Right atrium auricular region (tissue), 2 donors: Measurements from ENCODE around the gene ITPR2. TPM values are rescaled to one million over a fixed set of nuclear protein-coding genes. Genes with fewer than 3 reads are reported as not detected.
"Not testable (repeated sequence)": the region's sequence is repeated elsewhere in the genome, so short reads cannot be mapped to it uniquely, and the experiment has no call there.

Experiments
- DNase-seq: peaks from one replicate; pipeline ENCODE4 v3.0.0-alpha.2; 2019; ENCODE audit warnings: low spot score
- H3K27ac ChIP-seq, 2 donors: fragments of 200-600 bp; sonication (generic); 1 replicate in 1 of 2; 2 replicates in 1 of 2; pipeline ENCODE4 v1.5.1; 2016 to 2019
- H3K27me3 ChIP-seq, 2 donors: fragments of 200-600 bp; sonication (generic); one replicate each; pipeline versions ENCODE4 v1.5.1 to v1.6.0; 2017 to 2019
- H3K36me3 ChIP-seq: fragments of 200-600 bp; sonication (generic); one replicate; pipeline ENCODE4 v1.5.1; 2016
- H3K4me1 ChIP-seq, 2 donors: fragments of 200-600 bp; sonication (generic); one replicate each; pipeline versions ENCODE4 v1.5.1 to v1.6.0; 2017 to 2019
- H3K4me3 ChIP-seq, 2 donors: fragments of 200-600 bp; sonication (generic); 1 replicate in 1 of 2; 2 replicates in 1 of 2; pipeline ENCODE4 v1.5.1; 2017 to 2019; ENCODE audit warnings: mild to moderate bottlenecking in 1 of 2, moderate library complexity in 1 of 2
- H3K9me3 ChIP-seq, 2 donors: fragments of 200-600 bp; sonication (generic); one replicate each; pipeline ENCODE4 v1.5.1; 2019
- total RNA-seq, 2 donors: library from RNA; depleted of rRNA; stranded (reverse); fragments of >200 nt; gene quantifications; one replicate each; pipeline ENCODE4 v1.1.0, GENCODE V29; 2016
- TF ChIP-seq, protein P1 (sequence below), 2 donors: fragments of 200-600 bp; sonication (generic); IDR thresholded peaks; one replicate each; pipeline ENCODE4 v1.5.1; 2019; ENCODE audit warnings: antibody characterized with exemption in 2 of 2

The ITPR2 gene
- total RNA-seq, 2 donors from 2014 or later = 13.0 to 20.7 TPM

GRCh38 chr12:26838888-26839416, 6.0 kb upstream of the ITPR2 start:
- TF ChIP-seq, protein P1, sequence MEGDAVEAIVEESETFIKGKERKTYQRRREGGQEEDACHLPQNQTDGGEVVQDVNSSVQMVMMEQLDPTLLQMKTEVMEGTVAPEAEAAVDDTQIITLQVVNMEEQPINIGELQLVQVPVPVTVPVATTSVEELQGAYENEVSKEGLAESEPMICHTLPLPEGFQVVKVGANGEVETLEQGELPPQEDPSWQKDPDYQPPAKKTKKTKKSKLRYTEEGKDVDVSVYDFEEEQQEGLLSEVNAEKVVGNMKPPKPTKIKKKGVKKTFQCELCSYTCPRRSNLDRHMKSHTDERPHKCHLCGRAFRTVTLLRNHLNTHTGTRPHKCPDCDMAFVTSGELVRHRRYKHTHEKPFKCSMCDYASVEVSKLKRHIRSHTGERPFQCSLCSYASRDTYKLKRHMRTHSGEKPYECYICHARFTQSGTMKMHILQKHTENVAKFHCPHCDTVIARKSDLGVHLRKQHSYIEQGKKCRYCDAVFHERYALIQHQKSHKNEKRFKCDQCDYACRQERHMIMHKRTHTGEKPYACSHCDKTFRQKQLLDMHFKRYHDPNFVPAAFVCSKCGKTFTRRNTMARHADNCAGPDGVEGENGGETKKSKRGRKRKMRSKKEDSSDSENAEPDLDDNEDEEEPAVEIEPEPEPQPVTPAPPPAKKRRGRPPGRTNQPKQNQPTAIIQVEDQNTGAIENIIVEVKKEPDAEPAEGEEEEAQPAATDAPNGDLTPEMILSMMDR (IDR thresholded peaks at IDR 0.05) = no peak
- DNase-seq = no peak
- Histone ChIP-seq H3K9me3 (no peaks in the 10 kb centered on the region), H3K4me1 (peaks cover 0 to 5% of the 10 kb centered on the region in 2 donors), H3K27me3 (no peaks in the 10 kb centered on the region), H3K27ac (no peak overlapping the region), H3K4me3 (no peak overlapping the region), H3K36me3 (no peaks in the 10 kb centered on the region)

DNA sequence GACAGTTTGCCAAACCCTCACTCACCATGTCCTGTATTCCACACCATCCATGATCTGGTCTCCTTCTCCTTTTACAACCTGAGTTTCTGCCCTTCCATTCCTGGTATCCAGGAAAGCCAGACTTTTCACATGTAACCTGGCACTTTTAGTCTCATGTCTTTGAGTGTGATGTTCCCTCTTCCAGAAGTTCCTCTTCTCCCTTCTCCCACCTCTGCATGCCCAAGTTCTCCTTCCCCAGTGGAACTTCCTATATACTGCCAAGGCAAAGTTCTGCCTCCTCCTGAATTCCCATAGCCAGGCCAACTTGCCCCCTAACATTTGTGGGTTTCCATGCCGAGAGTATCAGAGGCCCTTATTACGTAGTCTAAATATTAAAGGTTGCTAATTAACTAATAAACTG, 3.2 kb upstream of the ITPR2 start:
- H3K27ac ChIP-seq = no peak overlapping the region
- no peak overlapping the region for H3K4me3 ChIP-seq
- TF ChIP-seq, protein P1 (IDR thresholded peaks at IDR 0.05) = no peak

GRCh38 chr12:26834503-26835060, 1.6 kb upstream of the ITPR2 start:
- DNase-seq, H3K9me3 ChIP-seq, H3K36me3 ChIP-seq, H3K27ac ChIP-seq, H3K4me3 ChIP-seq, H3K27me3 ChIP-seq: not testable (repeated sequence)
- peaks cover 0 to 24% of the 10 kb centered on the region in 2 donors for H3K4me1 ChIP-seq

More for the DNA sequence above, 3.2 kb upstream of the ITPR2 start:
- Histone ChIP-seq H3K36me3 (no peaks in the 10 kb centered on the region), H3K27me3 (no peaks in the 10 kb centered on the region), H3K9me3 (no peaks in the 10 kb centered on the region), H3K4me1 (peaks cover 0 to 12% of the 10 kb centered on the region in 2 donors)
- DNase-seq = no peak

DNA sequence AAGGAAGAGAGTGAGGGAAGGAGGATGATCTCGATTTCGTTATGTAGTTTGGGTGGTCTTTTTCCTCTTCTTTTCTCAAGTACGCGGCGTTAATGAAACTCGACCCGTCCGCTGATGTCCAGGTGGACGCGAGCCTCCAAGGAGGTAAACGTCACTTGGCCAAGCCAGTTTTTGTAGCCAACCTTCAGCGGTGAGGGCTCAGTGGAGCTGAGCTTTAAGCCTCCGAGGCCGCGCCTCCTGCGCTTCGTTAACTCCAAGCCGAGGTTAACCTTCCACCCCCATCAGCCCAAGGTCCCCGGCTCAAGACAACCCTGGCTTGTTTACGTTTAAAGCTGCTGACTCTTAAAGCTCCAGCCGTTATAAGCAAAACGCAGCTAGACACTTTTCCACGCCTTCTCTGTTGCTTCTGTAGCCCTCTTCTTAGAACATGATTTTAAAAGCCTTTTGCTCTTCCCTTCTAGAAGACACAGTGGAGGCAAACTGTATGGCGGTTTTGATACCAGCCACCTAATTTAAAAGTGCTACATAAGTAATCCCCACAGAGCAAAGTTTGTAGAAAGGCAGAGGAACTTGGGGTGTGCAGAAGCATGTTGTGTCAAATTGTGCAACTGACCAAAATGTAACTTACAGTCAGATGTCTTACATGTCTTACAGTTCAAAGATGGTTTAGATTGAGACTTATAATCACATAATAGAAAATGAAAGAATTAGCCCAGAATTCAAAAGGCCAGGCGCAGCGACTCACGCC, 923 bp upstream of the ITPR2 start:
- no peak for DNase-seq
- H3K9me3 ChIP-seq = no peaks in the 10 kb centered on the region
- peak overlapping the region; percentile 49 to 77 for H3K4me3 ChIP-seq
- TF ChIP-seq, protein P1 (IDR thresholded peaks at IDR 0.05) = no peak
- no peaks in the 10 kb centered on the region for H3K36me3 ChIP-seq
- peaks cover 0 to 24% of the 10 kb centered on the region in 2 donors for H3K4me1 ChIP-seq
- H3K27me3 ChIP-seq = no peaks in the 10 kb centered on the region
- H3K27ac ChIP-seq = peak overlapping the region; percentile 54 to 94

GRCh38 chr12:26831951-26832821, 808 bp downstream of the ITPR2 start:
- H3K27ac ChIP-seq = peak overlapping the region; percentile 87 to 94

More at GRCh38 chr12:26831951-26832821, 808 bp downstream of the ITPR2 start:
- DNase-seq = peak; percentile 76
- peak overlapping the region; percentile 61 to 77 for H3K4me3 ChIP-seq
- TF ChIP-seq, protein P1 (IDR thresholded peaks at IDR 0.05) = peak in 1 of 2 donors; percentile 41
- H3K27me3 ChIP-seq = no peaks in the 10 kb centered on the region
- peaks cover 0 to 32% of the 10 kb centered on the region in 2 donors for H3K4me1 ChIP-seq
- H3K9me3 ChIP-seq = no peaks in the 10 kb centered on the region
- H3K36me3 ChIP-seq = no peaks in the 10 kb centered on the region
